K562 treated with DMSO at 1 percent for 4 hours (cell line): ENCODE measurements around the gene ATG9A. TPM values are rescaled to one million over a fixed set of nuclear protein-coding genes. Genes with fewer than 3 reads are reported as not detected.

Source experiments
- total RNA-seq: library from RNA; unstranded; fragments of 300-600 nt; gene quantifications from 2 replicates; pipeline ENCODE4 v1.2.3, GENCODE V29; 2022; ENCODE audit not compliant: insufficient read depth

Gene ATG9A
- 28.0 and 42.6 TPM in 2 replicates for total RNA-seq

GRCh38 chr2:219229305-219230058, at the start of gene ATG9A, which contains the start of gene ANKZF1:
Gene ATG9A, minus strand, starts transcription at chr2:219229636. Its CDS starts 1,612 bp downstream, at chr2:219228024.
Gene ANKZF1, plus strand, starts transcription at chr2:219229806. Its CDS starts 452 bp downstream, at chr2:219230258.

GRCh38 chr2:219253753-219254589, 24.5 kb upstream of the ATG9A start, which contains the start of gene TUBA4A:
Gene TUBA4A, minus strand, starts transcription at chr2:219253918. Its CDS starts 60 bp downstream, at chr2:219253858.

DNA sequence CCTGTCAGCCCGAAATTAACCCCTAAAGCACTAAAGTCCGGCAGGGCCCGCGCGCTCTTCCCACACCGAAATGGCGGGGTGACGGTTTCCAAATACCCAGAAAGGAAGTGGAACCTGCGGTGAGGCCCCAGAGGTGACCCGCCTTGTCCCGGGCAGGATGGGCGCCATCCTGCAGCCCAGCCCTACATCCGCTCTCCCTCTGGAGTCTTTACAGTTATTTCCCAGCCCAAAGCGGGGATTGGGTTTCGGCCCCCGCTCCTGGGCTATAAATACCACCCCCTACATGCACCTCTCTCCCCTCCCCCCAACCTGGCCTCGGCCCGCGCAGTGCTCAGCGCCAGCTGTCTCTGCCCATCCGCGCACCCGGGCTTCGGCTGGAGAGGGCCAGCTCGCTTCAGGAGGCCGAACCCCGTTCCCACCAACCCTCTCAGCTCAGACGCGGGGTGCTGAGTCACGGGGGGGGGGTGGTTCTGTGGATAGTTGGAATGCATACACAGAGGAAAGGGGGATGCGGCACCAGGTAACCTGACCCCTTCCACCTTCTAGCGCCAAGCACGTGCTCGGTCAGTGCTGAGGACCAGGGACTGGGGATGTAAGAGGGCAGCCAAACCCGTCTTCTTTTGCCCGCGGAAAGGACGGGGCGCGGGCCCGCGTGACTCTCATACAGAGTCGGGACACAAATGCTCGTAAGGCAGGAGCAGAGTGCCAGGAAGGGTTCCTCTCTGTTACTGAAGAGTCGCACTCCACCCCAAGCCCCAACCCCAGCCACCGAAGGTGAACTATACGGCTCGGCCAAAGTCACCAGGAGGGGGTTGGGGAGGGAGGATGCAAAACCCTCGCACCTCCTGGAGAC, 23.7 kb upstream of the ATG9A start, which contains the start of gene TUBA4B:
Gene TUBA4B (plus strand): TSS at position 344 of the 853 bp plus-strand sequence. CDS start 165 bp downstream, at position 509.

GRCh38 chr2:219245148-219245898, 15.9 kb upstream of the ATG9A start, which contains the start of the genes GLB1L and STK16:
Gene GLB1L, minus strand, starts transcription at chr2:219245444. Its CDS starts 1,871 bp downstream, at chr2:219243573.
Gene STK16, plus strand, starts transcription at chr2:219245479. Its CDS starts 521 bp downstream, at chr2:219246000.

GRCh38 chr2:219218732-219219701, 10.4 kb downstream of the ATG9A start, which contains the start of gene ABCB6:
Gene ABCB6, minus strand, starts transcription at chr2:219218958. Its CDS starts 285 bp downstream, at chr2:219218673.

GRCh38 chr2:219206328-219207133, 22.9 kb downstream of the ATG9A start, which contains the start of gene ZFAND2B:
Gene ZFAND2B, plus strand, starts transcription at chr2:219206782. Its CDS starts 206 bp downstream, at chr2:219206988.

GRCh38 chr2:219177552-219178376, 51.7 kb downstream of the ATG9A start, which contains the start of gene RETREG2:
Gene RETREG2, plus strand, starts transcription at chr2:219178275. Its CDS starts 78 bp downstream, at chr2:219178353.

DNA sequence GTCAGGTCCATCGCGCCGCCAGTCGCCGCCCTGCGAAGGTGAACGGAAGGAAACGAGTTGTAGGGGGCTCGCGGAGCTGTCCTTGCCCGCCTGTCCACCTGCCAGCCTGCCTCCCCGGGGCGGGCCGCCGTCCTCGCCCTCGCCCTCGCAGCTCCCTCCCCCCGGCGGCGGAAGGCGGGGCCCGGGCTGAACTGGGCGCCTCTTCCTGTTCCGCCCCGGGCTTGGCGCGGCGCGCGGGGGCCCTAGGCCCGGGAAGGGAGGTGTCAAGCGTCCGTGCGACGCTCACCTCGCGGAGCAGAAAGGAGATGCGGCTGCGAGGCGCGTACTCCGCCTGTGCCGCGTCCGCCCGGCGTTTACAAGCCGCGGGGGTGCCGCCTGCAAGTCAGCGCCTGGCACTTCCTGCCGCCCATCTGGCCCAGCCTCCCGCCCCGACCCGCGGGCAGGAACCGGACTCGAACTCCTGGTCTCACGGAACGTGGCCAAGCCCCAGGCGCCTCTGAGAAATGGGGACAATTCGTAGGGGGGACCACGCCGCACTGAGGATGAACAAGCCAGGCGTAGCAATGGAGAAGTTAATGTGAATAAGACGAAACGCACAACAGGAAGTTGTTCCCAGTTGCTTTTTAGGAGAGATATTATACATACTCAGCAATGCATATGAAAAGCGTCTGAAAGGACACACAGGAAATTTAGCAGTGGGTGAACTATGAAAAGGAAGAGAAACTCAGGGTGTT, 52.5 kb downstream of the ATG9A start, which contains the start of gene CNPPD1:
Gene CNPPD1 (minus strand): TSS at position 108 of the 734 bp plus-strand sequence. CDS start 97 bp downstream, at position 11.

DNA sequence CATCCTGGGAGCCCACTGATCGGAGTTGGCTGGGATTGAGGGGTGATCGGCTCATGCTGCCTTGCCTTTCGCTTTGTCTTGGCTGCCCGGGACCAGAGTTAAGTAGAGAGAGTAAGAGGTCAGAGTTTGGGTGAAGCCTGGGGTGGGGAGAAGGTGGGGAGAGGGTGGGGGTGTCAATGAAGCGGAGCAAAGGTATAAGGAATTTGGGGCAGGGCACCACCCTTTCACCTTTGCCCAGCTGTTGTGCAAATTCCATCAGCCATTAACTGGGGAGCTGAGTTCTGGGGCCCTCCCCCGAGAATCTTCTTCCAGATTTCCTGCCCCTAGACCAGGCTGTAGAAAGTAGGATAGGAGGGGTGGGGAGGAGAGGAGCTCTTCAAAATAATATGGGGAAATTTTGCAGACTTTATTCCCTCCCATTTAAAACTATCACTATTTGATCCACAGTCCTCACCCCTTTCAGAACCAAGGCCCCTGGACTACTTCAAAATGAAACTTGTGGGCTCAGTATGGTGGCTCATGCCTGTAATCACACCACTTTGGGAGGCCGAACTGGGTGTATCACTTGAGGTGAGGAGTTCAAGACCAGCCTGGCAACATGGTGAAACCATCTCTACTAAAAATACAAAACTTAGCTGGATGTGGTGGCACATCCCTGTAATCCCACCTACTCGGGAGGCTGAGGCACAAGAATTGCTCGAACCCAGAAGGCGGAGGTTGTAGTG, 59.3 kb downstream of the ATG9A start, which contains the start of gene SLC23A3:
Gene SLC23A3 (minus strand): TSS at position 100 of the 725 bp plus-strand sequence. CDS start 45 bp downstream, at position 55.

Other genes with a start within 250 kb of the ATG9A start
- 0.34 and 0.71 TPM in 2 replicates for gene FEV, start 244.5 kb downstream of the ATG9A start, total RNA-seq
- gene CRYBA2, start 236.2 kb downstream of the ATG9A start, total RNA-seq = not detected in 2 replicates
- gene CFAP65, start 188.1 kb downstream of the ATG9A start, total RNA-seq = not detected in 2 replicates
- not detected in 2 replicates for gene IHH, start 168.7 kb downstream of the ATG9A start, total RNA-seq
- 8.9 and 10.1 TPM in 2 replicates for gene NHEJ1, start 68.8 kb downstream of the ATG9A start, total RNA-seq
- not detected in 2 replicates for gene SLC23A3, start 59.6 kb downstream of the ATG9A start, total RNA-seq
- gene CNPPD1, start 52.7 kb downstream of the ATG9A start, total RNA-seq = 48.8 and 50.1 TPM in 2 replicates
- gene RETREG2, start 51.4 kb downstream of the ATG9A start, total RNA-seq = 22.5 and 26.1 TPM in 2 replicates
- gene ZFAND2B, start 22.9 kb downstream of the ATG9A start, total RNA-seq = 33.3 and 35.6 TPM in 2 replicates
- gene ABCB6, start 10.7 kb downstream of the ATG9A start, total RNA-seq = 17.4 and 17.7 TPM in 2 replicates
- gene ANKZF1, start 170 bp upstream of the ATG9A start, total RNA-seq = 24.8 and 29.7 TPM in 2 replicates
- gene GLB1L, start 15.8 kb upstream of the ATG9A start, total RNA-seq = 2.2 and 4.3 TPM in 2 replicates
- 17.2 and 19.3 TPM in 2 replicates for gene STK16, start 15.8 kb upstream of the ATG9A start, total RNA-seq
- not detected in 2 replicates for gene TUBA4B, start 23.6 kb upstream of the ATG9A start, total RNA-seq
- gene TUBA4A, start 24.3 kb upstream of the ATG9A start, total RNA-seq = 57.6 and 69.6 TPM in 2 replicates
- gene DNAJB2, start 49.7 kb upstream of the ATG9A start, total RNA-seq = 21.9 and 24.5 TPM in 2 replicates
- gene PTPRN, start 79.8 kb upstream of the ATG9A start, total RNA-seq = 0.53 and 2.8 TPM in 2 replicates
- not detected in 2 replicates for gene RESP18, start 103.1 kb upstream of the ATG9A start, total RNA-seq
- gene DNPEP, start 158.3 kb upstream of the ATG9A start, total RNA-seq = 53.4 and 54.1 TPM in 2 replicates
- gene DES, start 188.7 kb upstream of the ATG9A start, total RNA-seq = 23.8 and 34.9 TPM in 2 replicates
- 6.2 and 10.7 TPM in 2 replicates for gene SPEG, start 205.2 kb upstream of the ATG9A start, total RNA-seq